ENCODE data around the gene TOX4.

DNA sequence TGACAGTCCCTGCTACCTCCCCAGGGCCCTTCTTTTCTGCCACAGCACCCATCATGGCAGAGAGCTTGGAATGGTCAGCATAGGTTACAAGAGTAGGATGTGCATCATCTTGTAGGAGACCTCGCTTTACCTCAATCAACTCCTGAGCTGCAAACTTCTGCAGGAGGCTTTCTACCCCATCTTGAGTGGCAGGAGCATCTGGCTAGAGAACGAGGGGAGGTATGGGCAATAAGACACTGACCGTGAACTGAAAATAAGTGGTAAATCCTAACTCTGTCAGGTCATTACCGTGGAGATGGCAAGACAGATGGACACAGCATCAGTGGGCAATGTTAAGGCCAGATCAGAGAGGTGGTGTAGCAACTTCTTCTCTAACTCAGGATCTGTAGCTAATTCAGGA, 26.4 kb downstream of the TOX4 start:
- TF ChIP-seq POLR2AphosphoS5 (IDR thresholded peaks at IDR 0.05; ENCODE audit: low read depth, low read length): no peak
- TF ChIP-seq, protein P1, sequence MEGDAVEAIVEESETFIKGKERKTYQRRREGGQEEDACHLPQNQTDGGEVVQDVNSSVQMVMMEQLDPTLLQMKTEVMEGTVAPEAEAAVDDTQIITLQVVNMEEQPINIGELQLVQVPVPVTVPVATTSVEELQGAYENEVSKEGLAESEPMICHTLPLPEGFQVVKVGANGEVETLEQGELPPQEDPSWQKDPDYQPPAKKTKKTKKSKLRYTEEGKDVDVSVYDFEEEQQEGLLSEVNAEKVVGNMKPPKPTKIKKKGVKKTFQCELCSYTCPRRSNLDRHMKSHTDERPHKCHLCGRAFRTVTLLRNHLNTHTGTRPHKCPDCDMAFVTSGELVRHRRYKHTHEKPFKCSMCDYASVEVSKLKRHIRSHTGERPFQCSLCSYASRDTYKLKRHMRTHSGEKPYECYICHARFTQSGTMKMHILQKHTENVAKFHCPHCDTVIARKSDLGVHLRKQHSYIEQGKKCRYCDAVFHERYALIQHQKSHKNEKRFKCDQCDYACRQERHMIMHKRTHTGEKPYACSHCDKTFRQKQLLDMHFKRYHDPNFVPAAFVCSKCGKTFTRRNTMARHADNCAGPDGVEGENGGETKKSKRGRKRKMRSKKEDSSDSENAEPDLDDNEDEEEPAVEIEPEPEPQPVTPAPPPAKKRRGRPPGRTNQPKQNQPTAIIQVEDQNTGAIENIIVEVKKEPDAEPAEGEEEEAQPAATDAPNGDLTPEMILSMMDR (IDR thresholded peaks at IDR 0.05): no peak
- TF ChIP-seq, protein P2, sequence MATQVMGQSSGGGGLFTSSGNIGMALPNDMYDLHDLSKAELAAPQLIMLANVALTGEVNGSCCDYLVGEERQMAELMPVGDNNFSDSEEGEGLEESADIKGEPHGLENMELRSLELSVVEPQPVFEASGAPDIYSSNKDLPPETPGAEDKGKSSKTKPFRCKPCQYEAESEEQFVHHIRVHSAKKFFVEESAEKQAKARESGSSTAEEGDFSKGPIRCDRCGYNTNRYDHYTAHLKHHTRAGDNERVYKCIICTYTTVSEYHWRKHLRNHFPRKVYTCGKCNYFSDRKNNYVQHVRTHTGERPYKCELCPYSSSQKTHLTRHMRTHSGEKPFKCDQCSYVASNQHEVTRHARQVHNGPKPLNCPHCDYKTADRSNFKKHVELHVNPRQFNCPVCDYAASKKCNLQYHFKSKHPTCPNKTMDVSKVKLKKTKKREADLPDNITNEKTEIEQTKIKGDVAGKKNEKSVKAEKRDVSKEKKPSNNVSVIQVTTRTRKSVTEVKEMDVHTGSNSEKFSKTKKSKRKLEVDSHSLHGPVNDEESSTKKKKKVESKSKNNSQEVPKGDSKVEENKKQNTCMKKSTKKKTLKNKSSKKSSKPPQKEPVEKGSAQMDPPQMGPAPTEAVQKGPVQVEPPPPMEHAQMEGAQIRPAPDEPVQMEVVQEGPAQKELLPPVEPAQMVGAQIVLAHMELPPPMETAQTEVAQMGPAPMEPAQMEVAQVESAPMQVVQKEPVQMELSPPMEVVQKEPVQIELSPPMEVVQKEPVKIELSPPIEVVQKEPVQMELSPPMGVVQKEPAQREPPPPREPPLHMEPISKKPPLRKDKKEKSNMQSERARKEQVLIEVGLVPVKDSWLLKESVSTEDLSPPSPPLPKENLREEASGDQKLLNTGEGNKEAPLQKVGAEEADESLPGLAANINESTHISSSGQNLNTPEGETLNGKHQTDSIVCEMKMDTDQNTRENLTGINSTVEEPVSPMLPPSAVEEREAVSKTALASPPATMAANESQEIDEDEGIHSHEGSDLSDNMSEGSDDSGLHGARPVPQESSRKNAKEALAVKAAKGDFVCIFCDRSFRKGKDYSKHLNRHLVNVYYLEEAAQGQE (IDR thresholded peaks at IDR 0.05; ENCODE audit: insufficient read depth in 1 of 2, low read depth in 2 of 2, low read length in 1 of 2): no peak

Data from Panc1 (cell line).